ENCODE measurements around the gene VHLL.
"Not testable (repeated sequence)": the region's sequence is repeated elsewhere in the genome, so short reads cannot be mapped to it uniquely, and the experiment has no call there.

Gene VHLL

DNA sequence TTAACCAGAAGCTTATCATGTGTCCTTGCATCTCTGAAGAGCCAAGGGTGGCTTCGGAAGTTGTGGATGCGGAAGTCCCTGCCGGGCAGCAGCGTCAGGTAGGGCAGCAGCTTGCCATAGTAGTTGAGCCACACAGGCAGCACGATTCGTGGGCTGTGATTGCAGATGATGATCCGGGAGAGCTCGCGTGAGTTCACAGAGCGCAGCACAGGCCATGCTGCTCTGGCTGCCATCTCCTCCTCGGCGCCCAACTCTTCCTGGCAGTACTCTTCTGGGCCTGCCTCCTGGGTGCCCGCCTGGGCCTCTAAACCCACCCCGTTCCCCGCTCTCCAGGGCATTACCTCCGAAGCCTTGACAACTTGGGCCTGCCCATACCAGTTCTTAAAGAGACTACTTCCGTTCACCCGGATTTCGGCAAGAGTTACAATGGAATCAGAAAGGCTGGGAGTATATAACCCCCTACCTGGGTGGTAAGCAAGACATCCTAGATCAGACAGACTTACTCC is at the start of gene VHLL:
Gene VHLL, minus strand, starts transcription at position 456 of the 506 bp plus-strand sequence. Its CDS starts 118 bp downstream, at position 338.
- peaks cover 9 to 26% of the 10 kb centered on the region in 2 donors for H3K4me1 Mint-ChIP-seq
- no peaks in the 10 kb centered on the region for H3K9me3 Mint-ChIP-seq
- H3K36me3 Mint-ChIP-seq, result peaks cover 13 to 29% of the 10 kb centered on the region in 2 donors
- H3K27me3 Mint-ChIP-seq, result no peaks in the 10 kb centered on the region
- no peak within 1 kb of the TSS for H3K4me3 Mint-ChIP-seq
- ATAC-seq (replicated peaks), result no peak
- no peak for DNase-seq
- no peak within 1 kb of the TSS for H3K27ac Mint-ChIP-seq

DNA sequence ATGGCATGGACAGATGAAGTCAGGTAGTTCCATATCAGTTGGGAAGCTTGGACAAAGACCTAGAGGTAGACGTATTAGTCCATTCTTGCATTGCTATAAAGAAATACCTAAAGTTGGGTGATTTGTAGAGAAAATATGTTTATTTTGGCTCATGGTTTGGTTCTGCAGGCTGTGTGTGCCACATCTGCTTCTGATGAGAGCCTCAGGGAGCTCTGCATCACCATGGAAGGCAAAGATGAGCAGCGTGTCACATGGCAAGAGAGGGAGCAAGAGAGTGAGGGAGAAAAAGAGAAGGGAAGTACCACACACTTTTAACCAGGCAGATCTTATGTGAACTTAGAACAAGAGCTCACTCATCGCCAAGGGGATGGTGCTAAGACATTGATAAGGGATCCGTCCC is 48.2 kb upstream of the VHLL start:
- no peak for DNase-seq
- H3K4me3 Mint-ChIP-seq, result no peak overlapping the region
- H3K27ac Mint-ChIP-seq, result no peak overlapping the region
- H3K27me3 Mint-ChIP-seq, result peaks cover 17 to 19% of the 10 kb centered on the region in 2 donors
- H3K36me3 Mint-ChIP-seq, result no peaks in the 10 kb centered on the region
- no peaks in the 10 kb centered on the region for H3K4me1 Mint-ChIP-seq
- no peaks in the 10 kb centered on the region for H3K9me3 Mint-ChIP-seq
- no peak for ATAC-seq (replicated peaks)

DNA sequence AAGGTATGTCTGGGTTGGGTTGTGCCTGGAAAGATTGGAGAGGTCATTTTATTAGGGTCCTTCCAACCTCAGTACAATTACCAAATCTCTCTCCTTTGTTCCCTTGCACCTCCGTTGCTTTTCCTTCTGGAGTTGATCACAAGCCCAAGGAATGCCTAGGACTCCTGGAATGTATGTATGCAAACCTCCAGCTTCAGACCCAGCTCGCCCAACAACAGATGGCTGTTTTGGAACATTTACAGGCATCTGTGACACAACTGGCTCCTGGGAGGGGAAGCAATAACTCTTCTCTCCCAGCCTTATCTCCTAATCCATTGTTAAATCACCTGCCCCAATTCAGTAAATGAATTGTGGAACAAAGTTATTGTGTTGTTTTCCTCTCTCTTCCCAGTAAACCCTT is 47.5 kb upstream of the VHLL start:
- ATAC-seq (replicated peaks), result no peak
- peaks cover 17 to 19% of the 10 kb centered on the region in 2 donors for H3K27me3 Mint-ChIP-seq
- no peak for DNase-seq
- H3K4me3 Mint-ChIP-seq, result no peak overlapping the region
- no peaks in the 10 kb centered on the region for H3K36me3 Mint-ChIP-seq
- no peaks in the 10 kb centered on the region for H3K9me3 Mint-ChIP-seq
- H3K27ac Mint-ChIP-seq, result no peak overlapping the region
- H3K4me1 Mint-ChIP-seq, result no peaks in the 10 kb centered on the region

DNA sequence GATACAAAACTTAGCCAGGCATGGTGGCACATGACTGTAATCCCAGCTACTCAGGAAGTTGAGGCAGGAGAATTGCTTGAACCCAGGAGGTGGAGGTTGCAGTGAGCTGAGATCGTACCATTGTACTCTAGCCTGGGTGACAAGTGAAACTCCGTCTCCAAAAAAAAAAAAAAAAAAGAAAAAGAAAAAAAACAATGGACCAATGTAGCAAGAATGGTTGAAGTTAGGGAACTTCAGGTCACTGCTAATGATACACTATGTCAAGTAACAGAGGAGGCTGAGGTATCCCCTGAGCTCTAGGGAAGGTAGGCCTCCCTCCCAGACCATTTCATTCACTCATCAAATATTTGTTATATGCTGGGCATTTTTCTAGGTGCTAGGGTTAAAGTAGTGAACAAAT is 46.9 kb upstream of the VHLL start:
- ATAC-seq (replicated peaks); H3K4me1 Mint-ChIP-seq; H3K27ac Mint-ChIP-seq; H3K4me3 Mint-ChIP-seq; H3K9me3 Mint-ChIP-seq; H3K36me3 Mint-ChIP-seq; DNase-seq: not testable (repeated sequence)
- H3K27me3 Mint-ChIP-seq, result peaks cover 17 to 19% of the 10 kb centered on the region in 2 donors

DNA sequence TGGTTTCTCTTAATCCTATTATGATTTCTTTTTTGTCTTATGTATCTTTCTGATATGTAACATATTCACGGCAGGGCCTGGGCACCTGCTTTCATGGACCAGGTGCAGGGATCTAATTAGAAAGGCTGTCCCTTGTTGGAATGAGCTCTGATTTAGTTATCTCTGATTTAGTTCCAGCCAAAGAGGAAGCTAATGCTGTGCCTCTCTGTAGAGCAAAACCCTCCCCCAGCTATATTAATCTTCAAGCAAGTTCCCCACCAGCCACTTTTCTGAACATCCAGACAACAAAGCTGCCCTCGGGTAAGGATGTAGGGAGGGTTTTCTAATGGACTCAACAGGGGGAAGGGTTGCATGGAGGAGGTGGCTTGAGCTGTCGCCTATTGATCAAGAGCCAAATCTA is 45.3 kb upstream of the VHLL start:
- H3K9me3 Mint-ChIP-seq, result no peaks in the 10 kb centered on the region
- no peak overlapping the region for H3K4me3 Mint-ChIP-seq
- no peaks in the 10 kb centered on the region for H3K4me1 Mint-ChIP-seq
- H3K27me3 Mint-ChIP-seq, result peaks cover 17 to 19% of the 10 kb centered on the region in 2 donors
- no peaks in the 10 kb centered on the region for H3K36me3 Mint-ChIP-seq
- DNase-seq, result no peak
- H3K27ac Mint-ChIP-seq, result no peak overlapping the region
- ATAC-seq (replicated peaks), result no peak

DNA sequence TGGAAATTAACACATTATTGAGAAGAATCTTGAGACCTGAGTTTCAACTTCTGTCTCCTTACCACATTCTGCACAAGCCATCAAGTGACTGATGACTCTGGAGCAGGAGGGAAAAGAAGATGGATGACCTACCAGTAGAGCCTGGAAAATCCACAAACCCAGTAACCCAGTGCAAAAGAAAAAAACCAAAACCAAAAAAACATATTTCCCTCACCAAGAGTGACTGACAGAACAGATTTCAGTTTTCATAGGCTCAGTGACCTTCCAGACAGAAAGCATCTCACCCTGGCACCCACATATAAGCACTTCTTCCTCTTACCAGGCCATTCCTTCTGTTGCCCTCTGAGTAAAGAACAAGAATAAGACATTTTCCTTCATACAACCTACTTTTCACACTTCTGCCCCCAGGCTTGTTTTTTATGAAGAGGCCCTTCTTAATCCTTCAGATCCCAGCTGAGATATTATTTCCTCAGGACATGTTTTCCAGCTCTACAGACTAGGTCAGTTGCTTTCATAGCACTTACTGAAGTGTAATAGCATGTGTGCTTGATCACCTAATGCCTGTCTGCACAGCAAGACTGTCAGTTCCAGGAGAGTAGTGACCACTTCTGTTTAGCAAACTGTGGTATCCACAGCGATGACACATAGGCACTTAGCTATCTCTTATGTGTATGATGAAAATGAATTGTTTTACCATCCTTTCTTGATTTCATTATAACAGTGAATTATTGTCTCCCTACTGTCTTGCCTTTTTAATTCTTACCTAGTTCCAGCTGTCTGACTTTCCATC is 43.3 kb upstream of the VHLL start:
- DNase-seq (no peak), ATAC-seq (replicated peaks) (no peak)
- Mint-ChIP-seq H3K4me1 (peaks cover under 1 to 2% of the 10 kb centered on the region in 2 donors), H3K9me3 (no peaks in the 10 kb centered on the region), H3K27ac (no peak overlapping the region), H3K4me3 (no peak overlapping the region), H3K36me3 (peaks cover 1 to 7% of the 10 kb centered on the region in 2 donors), H3K27me3 (peaks cover 6 to 16% of the 10 kb centered on the region in 2 donors)

DNA sequence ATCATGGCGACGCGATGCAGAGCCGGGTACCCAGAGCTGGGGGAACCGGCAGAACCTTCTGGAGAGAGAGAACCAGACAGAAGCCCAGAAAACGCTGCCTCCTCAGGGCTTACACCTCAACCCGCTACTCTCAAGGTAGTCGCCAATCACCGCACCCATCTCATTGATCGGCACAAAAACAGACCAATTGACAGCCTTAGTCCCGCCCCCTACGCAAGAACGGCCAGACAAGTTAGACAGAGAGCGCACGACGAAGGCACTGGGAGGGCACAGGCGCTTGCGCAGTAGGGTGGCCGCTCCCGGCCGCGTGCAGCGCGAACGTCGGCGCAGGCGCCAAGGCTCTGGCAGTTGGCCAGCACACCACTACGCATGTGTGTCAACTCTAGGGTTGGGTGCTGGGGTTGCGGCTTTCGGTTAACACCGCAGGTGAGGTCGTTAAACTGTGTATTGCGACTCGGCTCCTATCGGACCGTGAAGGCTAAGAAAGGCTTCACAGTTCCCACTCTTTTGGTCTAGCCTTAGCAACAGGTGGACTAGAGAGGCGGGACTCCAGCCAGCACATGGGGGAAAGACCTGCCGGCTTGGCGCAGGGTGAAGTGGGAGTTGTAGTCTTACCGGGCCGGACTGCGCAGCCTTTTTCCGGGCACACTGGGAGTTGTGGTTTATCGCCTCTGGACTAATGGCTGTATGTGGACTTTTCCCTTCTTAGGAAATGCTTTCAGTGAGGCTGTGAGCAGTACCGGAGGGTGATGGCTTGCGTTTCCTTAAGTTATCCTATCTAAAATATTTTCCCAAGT is 39.3 kb upstream of the VHLL start, which contains the start of the genes CCT3 and TSACC:
Gene CCT3, minus strand, starts transcription at position 113 of the 797 bp plus-strand sequence. Its CDS starts 108 bp downstream, at position 5.
Gene TSACC, plus strand, starts transcription at position 347 of the 797 bp plus-strand sequence. CDS start 1,232 bp downstream, outside the sequence.
- Mint-ChIP-seq H3K27ac (peak within 1 kb of the TSS; percentile 97), H3K4me3 (peak within 1 kb of the TSS; percentile 92 to 98), H3K27me3 (no peaks in the 10 kb centered on the region), H3K9me3 (no peaks in the 10 kb centered on the region), H3K36me3 (peaks cover 11 to 34% of the 10 kb centered on the region in 2 donors), H3K4me1 (peaks cover 12 to 28% of the 10 kb centered on the region in 2 donors)
- ATAC-seq (replicated peaks) (peak; percentile 94 to 95), DNase-seq (peak; percentile 100)

DNA sequence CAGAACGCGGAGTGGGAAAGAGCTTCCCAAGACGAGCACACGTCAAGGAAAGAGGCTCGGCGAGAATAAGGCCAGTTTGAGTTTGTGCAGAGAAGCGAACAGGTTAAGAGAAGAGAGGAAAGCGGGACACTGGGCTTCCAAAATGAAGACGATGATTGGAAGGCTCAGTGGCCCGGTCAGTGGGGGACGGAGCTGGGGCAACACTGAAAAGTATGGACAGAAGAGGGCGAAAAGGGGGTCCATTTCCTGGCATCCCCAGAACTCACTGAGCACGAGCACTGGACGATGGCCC is 38.7 kb upstream of the VHLL start:
- Mint-ChIP-seq H3K4me1 (peaks cover 12 to 28% of the 10 kb centered on the region in 2 donors), H3K36me3 (peaks cover 11 to 35% of the 10 kb centered on the region in 2 donors), H3K9me3 (no peaks in the 10 kb centered on the region), H3K4me3 (peak overlapping the region; percentile 92 to 98), H3K27me3 (no peaks in the 10 kb centered on the region), H3K27ac (peak overlapping the region; percentile 97)
- DNase-seq (no peak), ATAC-seq (replicated peaks) (no peak)

DNA sequence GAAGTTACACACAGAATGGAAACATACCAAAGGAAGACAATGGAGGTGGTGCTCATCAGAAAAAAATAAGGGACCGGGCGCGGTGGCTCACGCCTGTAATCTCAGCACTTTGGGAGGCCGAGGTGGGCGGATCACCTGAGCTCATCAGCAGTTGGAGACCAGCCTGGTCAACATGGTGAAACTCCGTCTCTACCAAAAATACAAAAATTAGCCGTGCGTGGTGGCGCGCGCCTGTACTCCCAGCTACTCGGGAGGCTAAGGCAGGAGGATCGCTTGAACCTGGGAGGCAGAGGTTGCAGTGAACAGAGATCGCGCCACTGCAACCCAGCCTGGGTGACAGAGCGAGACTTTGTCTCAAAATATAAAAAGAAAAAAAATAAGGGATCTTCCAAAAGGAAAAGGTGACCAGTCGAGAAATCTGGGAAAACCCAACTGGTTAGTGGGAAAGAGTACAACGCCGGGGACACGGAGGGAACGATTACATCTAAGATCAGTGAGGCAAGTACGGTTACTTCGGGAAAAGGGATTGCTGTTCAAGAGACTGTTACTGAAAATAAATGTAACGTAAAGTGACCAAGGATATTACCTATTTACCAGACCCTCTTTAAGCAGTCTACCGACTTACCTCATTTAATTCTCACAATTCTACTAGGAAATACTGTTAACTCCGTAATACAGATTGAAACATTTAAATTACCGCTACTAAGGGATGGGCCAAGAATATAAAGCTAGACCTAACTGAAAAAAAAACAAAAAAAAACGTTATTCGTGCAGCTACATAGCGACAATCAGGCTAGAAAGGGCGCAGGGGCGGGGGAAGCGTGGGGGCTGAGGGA is 38.2 kb upstream of the VHLL start:
- peak overlapping the region; percentile 92 to 98 for H3K4me3 Mint-ChIP-seq
- peak overlapping the region; percentile 97 for H3K27ac Mint-ChIP-seq
- no peaks in the 10 kb centered on the region for H3K27me3 Mint-ChIP-seq
- peaks cover 11 to 35% of the 10 kb centered on the region in 2 donors for H3K36me3 Mint-ChIP-seq
- DNase-seq (no peak), ATAC-seq (replicated peaks) (no peak)
- H3K4me1 Mint-ChIP-seq, result peaks cover 12 to 28% of the 10 kb centered on the region in 2 donors
- H3K9me3 Mint-ChIP-seq, result no peaks in the 10 kb centered on the region

DNA sequence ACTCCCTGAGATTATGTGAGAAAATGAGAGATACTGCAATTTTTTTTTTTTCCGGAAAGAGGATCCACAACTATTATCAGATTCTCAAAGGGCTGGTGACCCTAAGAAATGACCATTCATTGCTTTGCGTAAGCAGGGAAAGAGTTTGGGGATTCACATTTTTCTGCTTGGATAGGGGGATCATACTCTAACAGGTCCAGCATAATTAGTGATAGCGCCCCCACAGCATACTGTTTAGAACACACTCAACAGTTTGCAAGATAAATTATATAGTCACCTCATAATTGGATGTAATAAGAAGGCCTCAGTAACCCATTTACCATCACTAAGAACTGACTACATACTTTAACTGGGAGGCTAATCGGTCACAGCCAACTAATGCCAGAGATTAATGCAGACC is 37.1 kb upstream of the VHLL start:
- Mint-ChIP-seq H3K36me3 (peaks cover 16 to 37% of the 10 kb centered on the region in 2 donors), H3K27me3 (no peaks in the 10 kb centered on the region)
- no peak for DNase-seq

DNA sequence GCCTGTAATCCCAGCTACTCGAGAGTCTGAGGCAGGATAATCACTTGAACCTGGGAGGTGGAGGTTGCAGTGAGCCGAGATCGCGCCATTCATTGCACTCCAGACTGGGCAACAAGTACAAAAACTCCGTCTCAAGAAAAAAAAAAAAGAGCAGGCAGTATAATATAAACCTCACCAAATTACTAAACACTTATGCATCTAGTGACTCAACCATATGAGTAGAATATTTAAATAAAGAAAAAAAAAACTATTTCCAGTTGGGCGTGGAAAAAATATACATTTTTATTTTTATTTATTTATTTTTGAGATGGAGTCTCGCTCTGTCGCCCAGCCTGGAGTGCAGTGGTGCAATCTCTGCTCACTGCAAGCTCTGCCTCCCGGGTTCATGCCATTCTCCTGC is 24.1 kb upstream of the VHLL start:
- not testable (repeated sequence) for H3K4me1 Mint-ChIP-seq; H3K27me3 Mint-ChIP-seq; ATAC-seq (replicated peaks); H3K4me3 Mint-ChIP-seq; H3K27ac Mint-ChIP-seq; H3K9me3 Mint-ChIP-seq; DNase-seq
- peaks cover 29 to 35% of the 10 kb centered on the region in 2 donors for H3K36me3 Mint-ChIP-seq

More for the DNA sequence above, 37.1 kb upstream of the VHLL start:
- Mint-ChIP-seq H3K4me1 (peaks cover 12 to 28% of the 10 kb centered on the region in 2 donors), H3K9me3 (no peaks in the 10 kb centered on the region), H3K4me3 (peak overlapping the region; percentile 92 to 98), H3K27ac (no peak overlapping the region)
- ATAC-seq (replicated peaks), result no peak

DNA sequence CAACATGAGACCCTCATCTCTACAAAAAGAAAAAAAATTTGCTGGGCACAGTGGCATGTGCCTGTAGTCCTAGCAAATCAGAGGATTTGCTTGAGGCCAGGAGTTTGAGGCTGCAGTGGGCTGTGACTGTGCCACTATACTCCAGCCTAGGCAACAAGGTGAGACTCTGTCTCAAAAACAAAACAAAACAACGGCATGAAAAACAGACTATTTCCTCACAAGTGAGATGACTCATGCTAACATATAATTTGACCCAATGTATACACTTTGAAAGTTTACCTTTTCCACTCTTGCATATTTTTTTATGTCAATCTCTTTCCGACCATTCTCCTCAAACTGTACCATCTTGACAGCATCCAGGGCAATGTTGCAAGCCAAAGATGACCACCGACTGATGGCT is 21.5 kb upstream of the VHLL start:
- H3K4me1 Mint-ChIP-seq, result peaks cover 0 to 2% of the 10 kb centered on the region in 2 donors
- H3K9me3 Mint-ChIP-seq, result no peaks in the 10 kb centered on the region
- ATAC-seq (replicated peaks) (no peak), DNase-seq (no peak)
- H3K36me3 Mint-ChIP-seq, result peaks cover 39 to 43% of the 10 kb centered on the region in 2 donors
- H3K27me3 Mint-ChIP-seq, result no peaks in the 10 kb centered on the region
- H3K4me3 Mint-ChIP-seq, result no peak overlapping the region
- no peak overlapping the region for H3K27ac Mint-ChIP-seq

DNA sequence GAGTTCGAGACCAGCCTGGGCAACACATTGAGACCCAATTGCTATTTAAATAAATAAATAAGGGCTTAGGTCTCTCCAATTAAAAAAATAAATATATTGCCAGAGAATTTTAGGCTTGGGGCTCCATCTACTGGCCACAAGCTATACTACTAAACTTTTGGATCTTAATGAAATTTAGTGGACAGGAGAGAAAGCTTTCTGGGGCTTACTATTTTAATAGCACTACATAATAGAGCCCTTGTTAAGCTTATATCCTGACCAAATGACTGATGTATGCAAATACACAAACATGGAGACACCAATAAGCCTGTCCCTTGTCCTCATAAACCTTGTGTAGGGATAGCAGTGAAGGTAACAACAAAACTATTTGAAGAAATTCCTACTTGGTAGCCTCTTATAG is 20.6 kb upstream of the VHLL start:
- peaks cover 2 to 5% of the 10 kb centered on the region in 2 donors for H3K4me1 Mint-ChIP-seq
- no peak for DNase-seq
- no peak overlapping the region for H3K4me3 Mint-ChIP-seq
- ATAC-seq (replicated peaks), result no peak
- H3K36me3 Mint-ChIP-seq, result peaks cover 37 to 39% of the 10 kb centered on the region in 2 donors
- H3K9me3 Mint-ChIP-seq, result no peaks in the 10 kb centered on the region
- H3K27me3 Mint-ChIP-seq, result no peaks in the 10 kb centered on the region
- no peak overlapping the region for H3K27ac Mint-ChIP-seq

DNA sequence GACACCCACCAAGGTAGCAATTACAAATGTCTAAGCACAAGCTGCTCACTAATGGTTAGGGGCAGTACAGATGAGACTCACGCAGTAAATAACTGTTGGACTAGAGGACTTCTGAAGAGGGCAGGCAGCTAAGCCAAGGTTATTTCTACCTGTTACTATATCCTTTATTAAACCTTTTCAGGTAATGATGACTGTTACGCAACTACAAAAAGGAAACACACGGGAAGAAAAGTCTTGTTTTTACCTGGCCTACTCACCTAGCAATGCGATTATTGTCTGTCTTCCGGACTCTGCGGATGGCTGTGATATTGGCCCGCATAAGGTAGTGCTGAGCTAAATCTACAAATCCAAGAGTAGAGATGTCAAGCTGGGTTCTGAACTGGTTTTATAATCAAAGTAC is 17.8 kb upstream of the VHLL start:
- DNase-seq (no peak), ATAC-seq (replicated peaks) (no peak)
- Mint-ChIP-seq H3K4me1 (peaks cover 2 to 5% of the 10 kb centered on the region in 2 donors), H3K27me3 (no peaks in the 10 kb centered on the region), H3K4me3 (no peak overlapping the region), H3K9me3 (no peaks in the 10 kb centered on the region), H3K27ac (no peak overlapping the region), H3K36me3 (peaks cover 40 to 52% of the 10 kb centered on the region in 2 donors)
